GM23338 (cell line): ENCODE measurements around the gene HP. TPM values are rescaled to one million over a fixed set of nuclear protein-coding genes. Genes with fewer than 3 reads are reported as not detected.

Experiments
- ATAC-seq: fragments of 200-7000 bp; cut with Tn5 transposase; 3 replicates; pipeline ENCODE4 v1.9.1; 2020
- DNase-seq: peaks from one replicate; pipeline ENCODE4 v3.0.0-alpha.2; 2015; ENCODE audit warnings: low spot score
- H2AFZ ChIP-seq: fragments of 200-600 bp; sonication (generic); 2 replicates; pipeline ENCODE4 v1.8.0; 2016; ENCODE audit warnings: antibody characterized with exemption, mild to moderate bottlenecking, moderate library complexity
- H3F3A ChIP-seq: fragments of 200-600 bp; sonication (generic); replicated peaks from 2 replicates; pipeline ENCODE4 v1.8.0; 2017; ENCODE audit warnings: antibody characterized with exemption, mixed run types, low read depth
- H3K27ac ChIP-seq: fragments of 200-600 bp; sonication (generic); 2 replicates; pipeline ENCODE4 v1.6.1; 2016; ENCODE audit warnings: low read depth
- H3K27me3 ChIP-seq: fragments of 200-600 bp; sonication (generic); 2 replicates; pipeline ENCODE4 v1.8.0; 2016; ENCODE audit warnings: mild to moderate bottlenecking, mixed run types, moderate library complexity; ENCODE audit not compliant: insufficient read depth
- H3K36me3 ChIP-seq: fragments of 200-600 bp; sonication (generic); 2 replicates; pipeline ENCODE4 v1.8.0; 2016; ENCODE audit warnings: mild to moderate bottlenecking; ENCODE audit not compliant: insufficient read depth
- H3K4me1 ChIP-seq: fragments of 200-600 bp; sonication (generic); 2 replicates; pipeline ENCODE4 v1.8.0; 2016; ENCODE audit warnings: mild to moderate bottlenecking, moderate library complexity; ENCODE audit not compliant: insufficient read depth
- H3K4me2 ChIP-seq: fragments of 200-600 bp; sonication (generic); 2 replicates; pipeline ENCODE4 v1.7.1; 2017; ENCODE audit warnings: mixed run types
- H3K4me3 ChIP-seq: fragments of 200-600 bp; sonication (generic); 2 replicates; pipeline ENCODE4 v1.6.1; 2016; ENCODE audit warnings: mixed run types
- H3K79me2 ChIP-seq: fragments of 200-600 bp; sonication (generic); replicated peaks from 2 replicates; pipeline ENCODE4 v1.8.0; 2017; ENCODE audit warnings: mild to moderate bottlenecking; ENCODE audit not compliant: insufficient read depth
- H3K9me2 ChIP-seq: fragments of 200-600 bp; sonication (generic); 2 replicates; pipeline ENCODE4 v1.8.0; 2017; ENCODE audit not compliant: insufficient read depth
- H4K20me1 ChIP-seq: fragments of 200-600 bp; sonication (generic); replicated peaks from 2 replicates; pipeline ENCODE4 v1.8.0; 2017; ENCODE audit warnings: mild to moderate bottlenecking; ENCODE audit not compliant: insufficient read depth
- H3K27ac Mint-ChIP-seq: 2 replicates; pipeline ENCODE4 v1.8.0; 2020; ENCODE audit warnings: inconsistent platforms, mild to moderate bottlenecking, moderate library complexity, mixed read lengths
- H3K27me3 Mint-ChIP-seq: 3 replicates; pipeline ENCODE4 v1.8.0; 2022; ENCODE audit warnings: low read depth, mild to moderate bottlenecking, moderate library complexity, mixed read lengths, inconsistent platforms; ENCODE audit not compliant: insufficient read depth, poor library complexity
- H3K36me3 Mint-ChIP-seq: 3 replicates; pipeline ENCODE4 v1.8.0; 2021; ENCODE audit warnings: low read depth, mild to moderate bottlenecking, inconsistent platforms, moderate library complexity, mixed read lengths
- H3K4me1 Mint-ChIP-seq: 3 replicates; pipeline ENCODE4 v1.8.0; 2020; ENCODE audit warnings: mild to moderate bottlenecking, inconsistent platforms, mixed read lengths
- H3K4me3 Mint-ChIP-seq: 3 replicates; pipeline ENCODE4 v1.8.0; 2021; ENCODE audit warnings: moderate library complexity, mild to moderate bottlenecking, inconsistent platforms, mixed read lengths
- H3K9me3 Mint-ChIP-seq: 3 replicates; pipeline ENCODE4 v1.8.0; 2020; ENCODE audit warnings: moderate library complexity, mild to moderate bottlenecking, inconsistent platforms, mixed read lengths
- CREB1 ChIP-seq: fragments of 250-450 bp; sonication (Bioruptor Pico); IDR thresholded peaks from 2 replicates; pipeline ENCODE4 v1.5.0; 2020; ENCODE audit warnings: low read depth, mild to moderate bottlenecking, moderate library complexity
- CTCF ChIP-seq, 2 experiments: fragments of 200-600 bp in 1 of 2; sonication (generic) in 1 of 2; conservative IDR thresholded peaks; 2 replicates each; pipeline versions ENCODE4 v1.5.1 to v1.6.1; 2016 to 2017; ENCODE audit warnings: antibody characterized with exemption in 2 of 2, low read depth in 2 of 2, mild to moderate bottlenecking in 2 of 2, moderate library complexity in 1 of 2
- ETS1 ChIP-seq: IDR thresholded peaks from 2 replicates; pipeline ENCODE4 v1.6.1; 2016; ENCODE audit warnings: antibody characterized with exemption
- EZH2 ChIP-seq: fragments of 200-600 bp; sonication (generic); IDR thresholded peaks from one replicate; pipeline ENCODE4 v1.8.0; 2017; ENCODE audit warnings: antibody characterized with exemption, mild to moderate bottlenecking, low read depth; ENCODE audit not compliant: unreplicated experiment
- EZH2phosphoT487 ChIP-seq: fragments of 200-600 bp; sonication (generic); IDR thresholded peaks from one replicate; pipeline ENCODE4 v1.8.1; 2018; ENCODE audit warnings: antibody characterized with exemption; ENCODE audit not compliant: unreplicated experiment
- JUNB ChIP-seq: IDR thresholded peaks from one replicate; pipeline ENCODE4 v1.6.1; 2016; ENCODE audit warnings: antibody characterized with exemption; ENCODE audit not compliant: unreplicated experiment
- NANOG ChIP-seq: IDR thresholded peaks from 2 replicates; pipeline ENCODE4 v1.6.1; 2016; ENCODE audit warnings: antibody characterized with exemption, borderline replicate concordance
- POLR2AphosphoS5 ChIP-seq: IDR thresholded peaks from 2 replicates; pipeline ENCODE4 v1.6.1; 2016; ENCODE audit warnings: antibody characterized with exemption, low read depth
- REST ChIP-seq: IDR thresholded peaks from one replicate; pipeline ENCODE4 v1.6.1; 2018; ENCODE audit warnings: antibody characterized with exemption; ENCODE audit not compliant: unreplicated experiment
- STAT1 ChIP-seq: IDR thresholded peaks from one replicate; pipeline ENCODE4 v1.6.1; 2016; ENCODE audit warnings: antibody characterized with exemption; ENCODE audit not compliant: unreplicated experiment
- ZNF114 ChIP-seq: fragments of 250-450 bp; sonication (Bioruptor Pico); IDR thresholded peaks from 2 replicates; pipeline ENCODE4 v1.5.0; 2020; ENCODE audit warnings: mild to moderate bottlenecking, moderate library complexity
- ZNF331 ChIP-seq: fragments of 250-450 bp; sonication (Bioruptor Pico); IDR thresholded peaks from 2 replicates; pipeline ENCODE4 v1.5.0; 2020; ENCODE audit warnings: low read depth, mild to moderate bottlenecking, moderate library complexity
- ZNF462 ChIP-seq: fragments of 250-450 bp; sonication (Bioruptor Pico); IDR thresholded peaks from 2 replicates; pipeline ENCODE4 v1.5.0; 2020; ENCODE audit warnings: mild to moderate bottlenecking, moderate library complexity
- polyA plus RNA-seq: library from polyadenylated mRNA; unstranded; fragments of >200 nt; fragmentation: Nextera tagmentation; extraction: Ambion mirVana; gene quantifications from 2 replicates; pipeline ENCODE4 v1.2.1, GENCODE V29; 2016
- total RNA-seq: library from RNA; depleted of rRNA; stranded (reverse); fragments of >200 nt; shearing (Covaris generic); gene quantifications from 2 replicates; pipeline ENCODE4 v1.2.3, GENCODE V29; 2014

HP gene
- total and polyA plus RNA-seq, 2 experiments from 2014 or later = 0.26 TPM; not detected in 1

- DNase-seq = no peak
Observed at GRCh38 chr16:72044296-72044695, 10.0 kb upstream of the HP start.

More at GRCh38 chr16:72044296-72044695, 10.0 kb upstream of the HP start:
- no peaks in the 10 kb centered on the region for H3K9me2 ChIP-seq
- no peak overlapping the region for H3K27ac ChIP-seq
- H3K4me3 Mint-ChIP-seq = no peak overlapping the region
- H3K4me3 ChIP-seq = no peak overlapping the region
- no peak overlapping the region for H2AFZ ChIP-seq
- H3K27ac Mint-ChIP-seq = no peak overlapping the region
- no peak for ATAC-seq
- H3K27me3 ChIP-seq = no peaks in the 10 kb centered on the region
- no peaks in the 10 kb centered on the region for H3K79me2 ChIP-seq
- no peaks in the 10 kb centered on the region for H3F3A ChIP-seq
- H3K36me3 ChIP-seq = no peaks in the 10 kb centered on the region
- no peak overlapping the region for H3K4me2 ChIP-seq
- H4K20me1 ChIP-seq = no peaks in the 10 kb centered on the region
- no peaks in the 10 kb centered on the region for H3K4me1 ChIP-seq
- peaks cover 3% of the 10 kb centered on the region for H3K27me3 Mint-ChIP-seq
- H3K9me3 Mint-ChIP-seq = peaks cover 7% of the 10 kb centered on the region
- no peak for TF ChIP-seq ZNF114
- TF ChIP-seq ZNF462 (CRISPR knock-in tag) = no peak
- TF ChIP-seq REST = no peak
- no peak for TF ChIP-seq NANOG
- TF ChIP-seq STAT1 = no peak
- TF ChIP-seq EZH2 = no peak
- TF ChIP-seq CREB1 (CRISPR knock-in tag) = no peak
- no peak for TF ChIP-seq ZNF331
- TF ChIP-seq EZH2phosphoT487 = no peak
- TF ChIP-seq JUNB = no peak
- TF ChIP-seq ETS1 = no peak
- no peak for TF ChIP-seq POLR2AphosphoS5
- no peak for TF ChIP-seq CTCF (conservative IDR thresholded peaks at IDR 0.05; ENCODE audit: low read depth in 2 of 2)
- H3K4me1 Mint-ChIP-seq = no peaks in the 10 kb centered on the region
- no peaks in the 10 kb centered on the region for H3K36me3 Mint-ChIP-seq
